T-helper 2 cell (primary cell): ENCODE measurements around the gene ANK2.

ENCODE experiments used
- DNase-seq, 5 experiments: peaks; one replicate each; pipeline versions ENCODE4 v3.0.0 to v3.0.0-alpha.2; 2012 to 2022
- total RNA-seq, 2 donors: gene quantifications; one replicate each; lab custom pipeline; 2026; lab: John Stamatoyannopoulos, UW

The ANK2 gene
- total RNA-seq: 0.31 to 0.94 reads per million in 2 donors

DNA sequence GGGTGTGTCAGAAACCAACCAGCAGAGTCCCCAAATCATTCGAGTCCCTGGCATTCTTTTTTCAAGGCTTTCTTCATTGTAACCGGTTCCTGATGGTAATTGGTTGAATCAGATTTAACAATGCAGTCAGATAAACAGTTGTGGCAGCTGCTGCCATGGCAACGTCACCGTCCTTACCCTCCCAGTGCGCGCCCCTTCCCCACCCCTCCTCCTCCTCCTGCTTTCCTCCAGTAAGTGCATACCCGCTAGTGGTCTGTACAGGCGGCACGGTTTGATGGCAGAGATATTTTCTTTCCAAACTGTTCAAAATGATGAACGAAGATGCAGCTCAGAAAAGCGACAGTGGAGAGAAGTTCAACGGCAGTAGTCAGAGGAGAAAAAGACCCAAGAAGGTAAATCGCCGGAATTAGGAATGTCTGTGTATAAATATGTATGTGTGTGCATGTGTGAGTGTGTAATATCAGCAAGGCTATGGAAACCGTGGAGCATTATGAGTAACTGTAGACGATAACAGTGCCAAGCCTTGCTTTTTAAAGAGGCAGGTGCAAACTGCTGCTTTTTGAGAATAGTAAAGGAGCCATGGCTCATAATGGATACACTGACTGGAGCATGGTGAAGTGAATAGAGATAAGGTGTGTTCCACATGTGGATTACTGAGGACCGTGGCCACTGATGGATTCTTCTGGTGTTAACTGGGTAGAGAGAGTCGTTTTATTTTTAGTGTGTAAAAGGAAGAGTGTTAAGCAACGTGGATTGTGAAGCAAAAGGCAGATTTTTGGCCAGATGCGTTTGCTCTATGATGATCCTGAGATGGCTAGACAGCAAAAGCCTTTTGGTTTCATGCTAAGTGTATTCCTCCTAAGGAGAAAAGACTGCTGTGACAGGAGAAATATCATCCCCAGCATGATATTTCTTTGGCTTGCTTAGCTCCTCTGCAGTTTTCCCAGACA, at the start of gene ANK2:
TSS of gene ANK2 (plus strand) at position 233 of the 950 bp plus-strand sequence. CDS start at position 309, 76 bp downstream.
- no peak for DNase-seq

DNA sequence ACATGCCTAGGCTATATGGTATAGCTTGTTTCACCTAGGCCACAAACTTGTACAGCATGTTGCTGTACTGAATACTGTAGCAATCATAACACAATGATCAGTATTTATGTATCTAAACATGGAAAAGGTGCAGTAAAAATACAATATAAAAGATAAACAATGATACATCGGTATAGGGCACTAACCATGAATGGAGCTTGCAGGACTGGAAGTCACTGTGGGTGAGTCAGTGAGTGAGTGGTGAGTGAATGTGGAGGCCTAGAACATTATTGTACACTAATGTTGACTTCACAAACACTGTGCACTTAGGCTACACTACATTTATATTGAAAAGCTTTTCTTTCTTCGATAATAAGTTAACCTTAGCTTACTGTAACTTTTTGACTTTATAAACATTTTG, 45.6 kb upstream of the ANK2 start:
- DNase-seq: no peak

- no peak for DNase-seq
These were observed 44.8 kb upstream of the ANK2 start for GRCh38 chr4:113004655-113005054.

- no peak for DNase-seq
These were observed 42.8 kb upstream of the ANK2 start for GRCh38 chr4:113006632-113007031.

GRCh38 chr4:113007151-113007550, 42.3 kb upstream of the ANK2 start:
- no peak for DNase-seq

DNA sequence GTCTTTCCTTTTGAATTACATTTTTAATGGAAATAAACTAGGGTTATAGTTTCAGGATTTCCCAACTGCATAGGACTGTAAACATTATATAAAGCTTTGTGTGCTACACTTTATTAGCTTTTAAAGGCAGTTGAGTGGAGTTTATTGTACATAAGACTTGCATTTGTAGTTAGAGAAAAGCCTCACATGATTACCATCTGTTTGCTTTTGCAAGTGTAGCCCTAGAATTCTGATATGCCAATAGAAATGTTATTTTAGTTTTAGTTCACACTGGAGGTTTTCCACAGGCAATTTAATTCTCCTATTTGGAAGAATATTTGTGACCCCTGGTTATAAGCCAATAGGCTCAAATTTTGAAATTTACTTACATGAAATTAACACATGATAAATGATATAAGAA, 41.3 kb upstream of the ANK2 start:
- no peak for DNase-seq

DNA sequence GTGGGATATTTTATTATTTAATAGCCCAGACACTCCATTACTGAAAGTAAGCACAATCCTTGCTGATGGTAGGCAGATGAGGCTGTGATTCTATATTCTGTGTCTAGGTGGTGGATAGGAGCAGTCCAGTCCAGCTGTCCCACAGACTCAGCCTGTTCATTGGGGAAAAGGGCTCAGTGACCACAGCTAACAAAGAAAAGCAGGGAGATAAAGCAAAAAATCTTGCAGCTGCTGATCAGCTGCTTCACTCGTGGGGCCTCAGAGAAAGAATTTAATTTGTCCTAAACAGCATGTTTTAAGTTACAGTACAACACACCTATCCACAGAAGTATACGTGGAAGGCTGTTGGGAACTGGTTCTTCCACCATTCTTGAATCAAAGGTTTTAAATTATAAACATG, 40.7 kb upstream of the ANK2 start:
- DNase-seq: no peak

DNA sequence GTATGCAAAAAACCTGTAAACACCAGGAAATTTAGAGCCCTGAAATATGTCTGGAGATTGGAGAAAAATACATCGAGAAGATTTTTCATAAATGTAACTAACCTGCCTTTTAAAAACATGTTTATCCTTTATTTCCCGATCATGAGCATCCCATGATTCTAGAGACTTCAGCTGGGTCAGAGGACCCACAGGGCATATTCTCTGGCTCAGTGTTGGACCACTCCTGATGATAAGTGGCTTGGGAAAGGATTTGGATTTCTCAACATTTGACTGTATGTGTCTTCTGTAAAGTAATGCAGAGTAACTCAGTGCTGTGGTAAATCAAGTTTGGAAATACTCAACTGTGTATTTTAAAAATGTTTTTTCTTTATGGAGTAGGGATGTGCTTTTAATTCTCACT, 40.0 kb upstream of the ANK2 start:
- no peak for DNase-seq

GRCh38 chr4:113012122-113012725, 37.2 kb upstream of the ANK2 start:
- DNase-seq: no peak

DNA sequence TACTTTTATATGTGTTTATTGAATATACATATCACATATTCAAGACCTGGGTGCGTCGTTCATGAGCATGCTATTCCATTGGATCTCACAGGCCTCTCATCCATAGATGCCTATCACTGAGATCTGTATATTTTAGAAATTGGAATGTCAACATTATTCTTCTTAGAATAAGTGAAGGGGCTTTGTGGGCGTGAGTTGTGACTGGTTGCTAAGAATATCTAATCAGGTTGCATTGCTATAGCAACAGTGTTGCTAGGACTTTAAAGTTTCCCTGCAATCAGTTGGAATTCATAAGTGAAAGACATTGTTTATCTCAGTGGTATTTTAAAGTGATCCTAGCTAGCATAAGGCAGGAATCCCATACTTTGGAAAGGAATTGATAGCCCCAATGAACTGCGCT, 36.7 kb upstream of the ANK2 start:
- no peak for DNase-seq

DNA sequence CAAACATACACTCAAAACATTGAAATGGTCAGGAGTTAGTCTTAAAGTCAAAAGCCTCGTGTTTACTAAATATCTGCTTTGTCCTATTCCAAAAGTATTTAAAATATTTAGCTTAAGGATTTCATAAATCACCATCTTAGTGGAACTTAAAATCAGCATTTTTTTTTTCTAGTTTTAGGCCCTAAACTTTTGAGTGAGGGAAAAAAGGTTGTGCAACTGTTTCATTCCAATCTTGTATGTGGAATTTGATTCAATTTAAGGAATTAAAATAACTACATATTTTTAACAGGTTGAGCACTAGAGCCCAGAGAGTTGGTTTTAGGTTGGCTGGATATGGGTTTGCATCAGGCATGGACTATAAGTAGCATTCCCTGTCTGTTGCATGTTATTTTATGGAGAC, 35.7 kb upstream of the ANK2 start:
- DNase-seq: no peak

DNA sequence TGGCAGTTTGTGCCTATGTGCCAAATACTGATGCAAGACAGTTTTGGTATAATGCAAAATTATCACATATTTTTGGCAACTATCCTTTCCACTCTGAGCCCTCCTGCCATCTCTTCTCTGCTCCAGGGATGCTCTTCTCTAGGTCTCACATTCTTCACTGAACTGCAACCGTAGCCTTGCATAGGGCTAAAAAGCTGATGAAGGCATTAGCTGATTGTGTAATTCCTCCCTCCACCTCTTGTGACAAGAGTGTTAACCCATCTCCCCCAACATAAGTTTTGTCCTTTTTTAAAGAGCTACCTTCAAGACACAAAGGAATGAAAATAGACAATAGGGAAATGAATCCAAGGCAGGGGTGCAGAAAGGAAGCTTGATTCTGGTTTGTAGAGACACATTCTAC, 33.1 kb upstream of the ANK2 start:
- no peak for DNase-seq

GRCh38 chr4:113020966-113021365, 28.5 kb upstream of the ANK2 start:
- no peak for DNase-seq

- DNase-seq: no peak
These were observed 25.1 kb upstream of the ANK2 start for GRCh38 chr4:113024388-113024787.

GRCh38 chr4:113025416-113025815, 24.0 kb upstream of the ANK2 start:
- no peak for DNase-seq

DNA sequence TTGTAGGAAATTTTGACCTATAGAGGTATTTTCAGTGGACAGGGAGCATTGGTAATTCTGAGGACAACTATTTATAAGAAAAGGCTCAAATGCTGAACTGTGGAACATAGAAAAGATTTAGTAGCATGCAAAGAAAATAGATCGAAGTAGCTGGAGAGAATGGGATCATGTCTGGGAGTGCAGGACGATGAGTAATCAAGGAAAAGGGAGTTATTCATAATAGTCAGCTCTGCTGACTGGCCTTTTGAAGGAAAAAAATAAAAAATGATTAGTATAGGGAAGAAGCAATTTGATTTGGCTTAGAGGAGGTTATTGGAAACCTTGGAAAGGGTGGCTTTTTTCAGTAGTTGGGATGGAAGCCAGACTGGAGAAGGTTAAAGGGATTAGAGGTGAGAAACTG, 22.9 kb upstream of the ANK2 start:
- no peak for DNase-seq

- DNase-seq: no peak
These were observed 21.4 kb upstream of the ANK2 start for GRCh38 chr4:113028074-113028473.

DNA sequence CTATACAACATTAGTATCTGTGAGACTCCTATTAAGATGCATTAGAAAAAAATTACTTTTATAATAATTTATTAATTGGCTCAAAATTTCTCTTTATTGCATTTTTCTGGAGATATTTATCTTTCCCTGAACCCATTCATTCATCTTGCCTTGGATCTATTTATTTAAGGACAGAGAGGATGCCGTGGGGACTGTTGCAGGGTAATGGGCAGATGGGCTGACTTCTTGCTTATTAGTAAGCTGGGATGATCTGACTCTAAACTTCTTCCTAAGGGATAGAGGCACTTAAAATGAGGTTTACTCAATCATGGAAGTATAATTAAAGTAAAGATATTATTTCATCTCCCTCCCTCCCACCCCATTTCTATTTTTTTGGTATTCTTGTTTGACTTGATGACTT, 18.2 kb upstream of the ANK2 start:
- no peak for DNase-seq

GRCh38 chr4:113040793-113041192, 8.7 kb upstream of the ANK2 start:
- no peak for DNase-seq

GRCh38 chr4:113042502-113042901, 7.0 kb upstream of the ANK2 start:
- DNase-seq: no peak

- no peak for DNase-seq
These were observed 5.9 kb upstream of the ANK2 start for GRCh38 chr4:113043591-113043990.

- DNase-seq: no peak
These were observed 910 bp downstream of the ANK2 start for GRCh38 chr4:113050371-113050755.

DNA sequence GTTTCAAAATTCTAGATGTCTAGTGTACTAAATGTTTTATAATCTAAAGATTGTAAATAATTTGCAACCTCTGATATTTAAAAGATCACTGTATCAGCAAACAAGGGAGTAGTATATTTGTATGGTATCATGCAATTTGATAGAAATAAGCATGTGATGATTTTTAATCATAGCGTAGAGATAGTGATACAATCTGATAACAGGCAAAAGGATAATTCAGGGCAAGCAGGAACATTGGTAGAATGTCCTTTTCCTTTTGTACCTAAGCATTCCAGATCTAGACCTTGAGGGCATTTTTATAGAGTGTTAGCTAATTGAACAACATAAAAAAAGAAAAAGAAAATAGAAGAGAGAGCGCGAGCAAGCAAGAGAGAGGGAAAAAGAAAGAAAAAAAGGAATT, 1.4 kb downstream of the ANK2 start:
- no peak for DNase-seq

- DNase-seq: no peak
These were observed 1.9 kb downstream of the ANK2 start for GRCh38 chr4:113051361-113051760.
